OCI-LY1 (cell line): ENCODE measurements around the gene EMC10.

Experiments
- H2AFZ ChIP-seq: fragments of 200-600 bp; sonication (generic), shearing (Covaris generic); 2 replicates; pipeline ENCODE4 v1.6.0; 2014; ENCODE audit warnings: antibody characterized with exemption, mild to moderate bottlenecking, low read length
- H3F3A ChIP-seq: fragments of 200-600 bp; sonication (generic), shearing (Covaris generic); 2 replicates; pipeline ENCODE4 v1.6.0; 2014; ENCODE audit warnings: mild to moderate bottlenecking, antibody characterized with exemption, low read length, moderate library complexity; ENCODE audit not compliant: insufficient read depth
- H3K27ac ChIP-seq: fragments of 200-600 bp; sonication (generic); 2 replicates; pipeline ENCODE4 v1.5.1; 2014; ENCODE audit warnings: low read length, mixed run types, mild to moderate bottlenecking, low read depth; ENCODE audit not compliant: poor library complexity, severe bottlenecking
- H3K27me3 ChIP-seq: fragments of 200-600 bp; sonication (generic); 2 replicates; pipeline ENCODE4 v1.6.0; 2014; ENCODE audit warnings: antibody characterized with exemption, mild to moderate bottlenecking, low read length, moderate library complexity; ENCODE audit not compliant: insufficient read depth
- H3K36me3 ChIP-seq: fragments of 200-600 bp; sonication (generic); 2 replicates; pipeline ENCODE4 v1.6.1; 2014; ENCODE audit warnings: mild to moderate bottlenecking, antibody characterized with exemption, low read length, moderate library complexity, mixed read lengths; ENCODE audit not compliant: insufficient read depth
- H3K4me1 ChIP-seq: fragments of 200-600 bp; sonication (generic); 2 replicates; pipeline ENCODE4 v1.5.1; 2014; ENCODE audit warnings: mild to moderate bottlenecking, low read length, moderate library complexity; ENCODE audit not compliant: insufficient read depth, severe bottlenecking
- H3K4me2 ChIP-seq: fragments of 200-600 bp; sonication (generic), shearing (Covaris generic); 2 replicates; pipeline ENCODE4 v1.6.1; 2014; ENCODE audit warnings: low read length
- H3K4me3 ChIP-seq: fragments of 200-600 bp; sonication (generic); 2 replicates; pipeline ENCODE4 v1.5.1; 2014; ENCODE audit warnings: low read length, low read depth, mild to moderate bottlenecking, mixed read lengths; ENCODE audit not compliant: poor library complexity, severe bottlenecking
- H3K79me2 ChIP-seq: fragments of 200-600 bp; shearing (Covaris generic); 2 replicates; pipeline ENCODE4 v1.6.1; 2016; ENCODE audit warnings: mixed run types, low read length, mixed read lengths; ENCODE audit not compliant: insufficient read depth
- H3K9ac ChIP-seq: fragments of 200-600 bp; sonication (generic), shearing (Covaris generic); 2 replicates; pipeline ENCODE4 v1.6.1; 2014; ENCODE audit warnings: mild to moderate bottlenecking, low read length, mixed read lengths
- H3K9me2 ChIP-seq: fragments of 200-600 bp; sonication (generic), shearing (Covaris generic); 2 replicates; pipeline ENCODE4 v1.6.1; 2014; ENCODE audit warnings: low read depth, mild to moderate bottlenecking, low read length, mixed read lengths
- H3K9me3 ChIP-seq: fragments of 200-600 bp; shearing (Covaris generic); 2 replicates; pipeline ENCODE4 v1.6.1; 2014; ENCODE audit warnings: low read length, mixed read lengths
- H4K20me1 ChIP-seq: fragments of 200-600 bp; sonication (generic), shearing (Covaris generic); 2 replicates; pipeline ENCODE4 v1.6.0; 2016; ENCODE audit warnings: mild to moderate bottlenecking, low read length; ENCODE audit not compliant: insufficient read depth
- CTCF ChIP-seq: fragments of 200-600 bp; sonication (generic), shearing (Covaris generic); IDR thresholded peaks from 2 replicates; pipeline ENCODE4 v1.5.1; 2017; ENCODE audit warnings: mild to moderate bottlenecking, antibody characterized with exemption, low read length, moderate library complexity, mixed read lengths
- EZH2 ChIP-seq: fragments of 200-600 bp; sonication (generic), shearing (Covaris generic); IDR thresholded peaks from 2 replicates; pipeline ENCODE4 v1.8.0; 2017; ENCODE audit warnings: borderline replicate concordance, mixed run types, mild to moderate bottlenecking, antibody characterized with exemption, low read length, moderate library complexity, mixed read lengths

The EMC10 gene

GRCh38 chr19:50458396-50459066 lies 17.8 kb upstream of the EMC10 start:
- no peak for TF ChIP-seq CTCF
- no peak for TF ChIP-seq EZH2
- no peak overlapping the region for H3K27ac ChIP-seq
- H3K9me3 ChIP-seq, result no peaks in the 10 kb centered on the region
- no peaks in the 10 kb centered on the region for H3K9me2 ChIP-seq
- H3K4me1 ChIP-seq, result peaks cover 15% of the 10 kb centered on the region
- no peak overlapping the region for H3K4me3 ChIP-seq
- no peaks in the 10 kb centered on the region for H3K79me2 ChIP-seq
- no peaks in the 10 kb centered on the region for H4K20me1 ChIP-seq
- H3K36me3 ChIP-seq, result no peaks in the 10 kb centered on the region
- H2AFZ ChIP-seq, result no peak overlapping the region
- H3K4me2 ChIP-seq, result no peak overlapping the region
- no peak overlapping the region for H3K9ac ChIP-seq
- H3K27me3 ChIP-seq, result no peaks in the 10 kb centered on the region; the same call in 1 of the 2 replicates
- H3F3A ChIP-seq, result no peaks in the 10 kb centered on the region; the same call in 1 of the 2 replicates

- Histone ChIP-seq H4K20me1 (no peaks in the 10 kb centered on the region), H3K79me2 (no peaks in the 10 kb centered on the region), H3K4me3 (no peak overlapping the region), H3K9me2 (no peaks in the 10 kb centered on the region), H3K9me3 (no peaks in the 10 kb centered on the region), H3K27ac (no peak overlapping the region), H3K4me2 (no peak overlapping the region), H3F3A (no peaks in the 10 kb centered on the region; the same call in 1 of the 2 replicates), H2AFZ (no peak overlapping the region), H3K27me3 (no peaks in the 10 kb centered on the region; the same call in 1 of the 2 replicates), H3K4me1 (peaks cover 15% of the 10 kb centered on the region), H3K36me3 (no peaks in the 10 kb centered on the region), H3K9ac (no peak overlapping the region)
- no peak for TF ChIP-seq CTCF
- no peak for TF ChIP-seq EZH2
Measured at GRCh38 chr19:50459067-50459456, 17.2 kb upstream of the EMC10 start.

- Histone ChIP-seq H3K9me3 (no peaks in the 10 kb centered on the region), H3K9me2 (no peaks in the 10 kb centered on the region), H3K27ac (no peak overlapping the region), H3K4me3 (no peak overlapping the region), H3K36me3 (no peaks in the 10 kb centered on the region), H3K4me1 (peaks cover 15% of the 10 kb centered on the region), H3K27me3 (no peaks in the 10 kb centered on the region; the same call in 1 of the 2 replicates), H3F3A (no peaks in the 10 kb centered on the region; the same call in 1 of the 2 replicates), H2AFZ (no peak overlapping the region), H4K20me1 (no peaks in the 10 kb centered on the region), H3K9ac (no peak overlapping the region), H3K4me2 (no peak overlapping the region), H3K79me2 (no peaks in the 10 kb centered on the region)
- no peak for TF ChIP-seq EZH2
- no peak for TF ChIP-seq CTCF
Measured at GRCh38 chr19:50459638-50460037, 16.7 kb upstream of the EMC10 start.
